Activated CD4-positive, alpha-beta T cell treated with anti-CD3 and anti-CD28 coated beads, Interleukin-2, amount 50 U/mL, for 4 hours (primary cell): ENCODE data around the gene FFAR2.

ENCODE experiments used
- DNase-seq, 2 experiments: peaks; one replicate each; pipeline ENCODE4 v3.0.0-alpha.2; 2020

The FFAR2 gene

GRCh38 chr19:35427187-35427586 is 20.9 kb upstream of the FFAR2 start:
- no peak for DNase-seq

- no peak for DNase-seq
These were observed 18.2 kb upstream of the FFAR2 start for GRCh38 chr19:35429698-35430408.

- no peak for DNase-seq
These were observed 17.5 kb upstream of the FFAR2 start for GRCh38 chr19:35430409-35431144.

GRCh38 chr19:35431145-35431807 is 16.8 kb upstream of the FFAR2 start:
- DNase-seq, result no peak

- no peak for DNase-seq
These were observed 15.1 kb upstream of the FFAR2 start for GRCh38 chr19:35432911-35433310.

- no peak for DNase-seq
These were observed 14.6 kb upstream of the FFAR2 start for GRCh38 chr19:35433448-35433847.

GRCh38 chr19:35435896-35436295 is 12.2 kb upstream of the FFAR2 start:
- no peak for DNase-seq

- DNase-seq, result no peak
These were observed 11.3 kb upstream of the FFAR2 start for GRCh38 chr19:35436477-35437405.

- no peak for DNase-seq
These were observed 10.6 kb upstream of the FFAR2 start for GRCh38 chr19:35437406-35437951.

GRCh38 chr19:35438096-35438495 is 10.0 kb upstream of the FFAR2 start:
- no peak for DNase-seq

- no peak for DNase-seq
These were observed 9.5 kb upstream of the FFAR2 start for GRCh38 chr19:35438527-35438926.

GRCh38 chr19:35439921-35440320 is 8.1 kb upstream of the FFAR2 start:
- no peak for DNase-seq

- no peak for DNase-seq
These were observed 6.0 kb upstream of the FFAR2 start for GRCh38 chr19:35442091-35442490.

- DNase-seq, result no peak
These were observed 3.3 kb upstream of the FFAR2 start for GRCh38 chr19:35444735-35445134.

GRCh38 chr19:35445826-35446593 is 2.0 kb upstream of the FFAR2 start:
- no peak for DNase-seq

GRCh38 chr19:35449359-35450043 is 1.4 kb downstream of the FFAR2 start:
- DNase-seq, result no peak

GRCh38 chr19:35451338-35452096 is 3.5 kb downstream of the FFAR2 start:
- no peak for DNase-seq

- no peak for DNase-seq
These were observed 6.6 kb downstream of the FFAR2 start for GRCh38 chr19:35454663-35455062.

- DNase-seq, result no peak
These were observed 7.7 kb downstream of the FFAR2 start for GRCh38 chr19:35455616-35456201.

- DNase-seq, result no peak
These were observed 9.1 kb downstream of the FFAR2 start for GRCh38 chr19:35457173-35457572.
